Right hindlimb (tissue), 1 donor: ENCODE data around the gene GRIA3.
"Not testable (repeated sequence)": the region's sequence is repeated elsewhere in the genome, so short reads cannot be mapped to it uniquely, and the experiment has no call there.

ENCODE experiments used
- DNase-seq: peaks from one replicate; pipeline ENCODE4 v3.0.0-alpha.2; 2018

Gene GRIA3

GRCh38 chrX:123476611-123477219 is 292.6 kb downstream of the GRIA3 start:
- no peak for DNase-seq

- no peak for DNase-seq
These were observed 293.6 kb downstream of the GRIA3 start for GRCh38 chrX:123477673-123478072.

GRCh38 chrX:123481913-123482851 is 298.1 kb downstream of the GRIA3 start:
- no peak for DNase-seq

GRCh38 chrX:123486297-123486696 is 302.2 kb downstream of the GRIA3 start:
- DNase-seq: no peak

- no peak for DNase-seq
These were observed 303.2 kb downstream of the GRIA3 start for GRCh38 chrX:123487236-123487635.

GRCh38 chrX:123487669-123488068 is 303.6 kb downstream of the GRIA3 start:
- DNase-seq: no peak

- DNase-seq: no peak
These were observed 304.9 kb downstream of the GRIA3 start for GRCh38 chrX:123489011-123489410.

- DNase-seq: no peak
These were observed 309.8 kb downstream of the GRIA3 start for GRCh38 chrX:123493857-123494256.

GRCh38 chrX:123499787-123500186 is 315.7 kb downstream of the GRIA3 start:
- no peak for DNase-seq

- DNase-seq: no peak
These were observed 320.0 kb downstream of the GRIA3 start for GRCh38 chrX:123504047-123504446.

GRCh38 chrX:123504630-123505270 is 320.7 kb downstream of the GRIA3 start:
- no peak for DNase-seq

GRCh38 chrX:123513585-123514278 is 329.7 kb downstream of the GRIA3 start:
- no peak for DNase-seq

GRCh38 chrX:123514279-123514640 is 330.2 kb downstream of the GRIA3 start:
- DNase-seq: not testable (repeated sequence)

GRCh38 chrX:123518791-123519190 is 334.7 kb downstream of the GRIA3 start:
- DNase-seq: no peak

GRCh38 chrX:123525123-123525725 is 341.1 kb downstream of the GRIA3 start:
- no peak for DNase-seq

GRCh38 chrX:123530726-123531125 is 346.6 kb downstream of the GRIA3 start:
- not testable (repeated sequence) for DNase-seq
